ENCODE measurements around the gene C1orf198. TPM values are rescaled to one million over a fixed set of nuclear protein-coding genes. Genes with fewer than 3 reads are reported as not detected.

The C1orf198 gene
- total RNA-seq, 2 experiments from 2014 or later: 6.2 to 6.9 TPM

DNA sequence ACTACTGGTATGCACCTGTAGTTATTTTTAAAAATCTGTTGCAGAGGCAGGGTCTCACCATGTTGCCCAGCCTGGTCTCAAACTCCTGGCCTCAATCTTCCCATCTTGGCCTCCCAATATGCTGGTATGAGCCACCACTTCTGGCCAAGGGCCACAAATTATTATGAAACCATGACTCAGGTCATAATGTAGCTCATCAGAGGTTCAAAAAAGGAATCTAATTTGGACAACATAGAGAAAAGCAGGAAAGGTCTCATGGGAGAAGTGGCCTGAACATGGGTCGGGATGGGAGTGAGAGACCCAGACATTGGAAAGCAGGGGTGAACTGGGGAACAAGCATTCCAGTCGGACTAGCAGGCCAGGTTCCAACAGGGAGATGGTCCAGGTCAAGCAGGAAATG, 45.2 kb upstream of the C1orf198 start:
- Mint-ChIP-seq H3K4me3 (no peak overlapping the region), H3K36me3 (ENCODE audit: low read depth) (peaks cover 5% of the 10 kb centered on the region), H3K27ac (peak overlapping the region; percentile 0), H3K27me3 (no peaks in the 10 kb centered on the region), H3K9me3 (no peaks in the 10 kb centered on the region), H3K4me1 (ENCODE audit: low read depth) (peaks cover 8% of the 10 kb centered on the region)
- ChIA-PET POLR2A (no interaction called here), CTCF (interaction anchor here (1.1 kb wide), 1 partner anchor 16 kb away, joined by 3 read pairs; no protein-coding TSS in a partner anchor)
- TF ChIP-seq, protein P1, sequence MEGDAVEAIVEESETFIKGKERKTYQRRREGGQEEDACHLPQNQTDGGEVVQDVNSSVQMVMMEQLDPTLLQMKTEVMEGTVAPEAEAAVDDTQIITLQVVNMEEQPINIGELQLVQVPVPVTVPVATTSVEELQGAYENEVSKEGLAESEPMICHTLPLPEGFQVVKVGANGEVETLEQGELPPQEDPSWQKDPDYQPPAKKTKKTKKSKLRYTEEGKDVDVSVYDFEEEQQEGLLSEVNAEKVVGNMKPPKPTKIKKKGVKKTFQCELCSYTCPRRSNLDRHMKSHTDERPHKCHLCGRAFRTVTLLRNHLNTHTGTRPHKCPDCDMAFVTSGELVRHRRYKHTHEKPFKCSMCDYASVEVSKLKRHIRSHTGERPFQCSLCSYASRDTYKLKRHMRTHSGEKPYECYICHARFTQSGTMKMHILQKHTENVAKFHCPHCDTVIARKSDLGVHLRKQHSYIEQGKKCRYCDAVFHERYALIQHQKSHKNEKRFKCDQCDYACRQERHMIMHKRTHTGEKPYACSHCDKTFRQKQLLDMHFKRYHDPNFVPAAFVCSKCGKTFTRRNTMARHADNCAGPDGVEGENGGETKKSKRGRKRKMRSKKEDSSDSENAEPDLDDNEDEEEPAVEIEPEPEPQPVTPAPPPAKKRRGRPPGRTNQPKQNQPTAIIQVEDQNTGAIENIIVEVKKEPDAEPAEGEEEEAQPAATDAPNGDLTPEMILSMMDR (IDR thresholded peaks at IDR 0.05): no peak
- DNase-seq: no peak
- no peak for ATAC-seq
- intact Hi-C loops (cut with micrococcal nuclease): no loop called here

DNA sequence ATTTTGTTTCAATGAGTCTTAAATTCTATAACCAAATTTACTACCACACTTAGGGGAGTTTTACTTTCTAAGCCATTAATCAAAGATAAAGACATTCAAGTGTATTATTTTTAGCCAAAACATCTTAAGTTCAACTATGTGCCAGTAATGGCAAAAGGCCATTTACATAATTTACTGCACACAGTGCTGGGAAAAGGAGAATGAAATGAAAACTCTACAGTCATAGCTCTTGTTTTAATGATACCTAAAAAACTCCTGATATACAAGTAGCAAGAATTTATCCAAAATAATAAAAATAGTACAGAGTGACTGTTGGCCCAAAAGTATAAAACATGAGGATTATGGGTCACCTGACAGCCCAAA, 42.4 kb upstream of the C1orf198 start:
- intact Hi-C loops (cut with micrococcal nuclease): no loop called here

DNA sequence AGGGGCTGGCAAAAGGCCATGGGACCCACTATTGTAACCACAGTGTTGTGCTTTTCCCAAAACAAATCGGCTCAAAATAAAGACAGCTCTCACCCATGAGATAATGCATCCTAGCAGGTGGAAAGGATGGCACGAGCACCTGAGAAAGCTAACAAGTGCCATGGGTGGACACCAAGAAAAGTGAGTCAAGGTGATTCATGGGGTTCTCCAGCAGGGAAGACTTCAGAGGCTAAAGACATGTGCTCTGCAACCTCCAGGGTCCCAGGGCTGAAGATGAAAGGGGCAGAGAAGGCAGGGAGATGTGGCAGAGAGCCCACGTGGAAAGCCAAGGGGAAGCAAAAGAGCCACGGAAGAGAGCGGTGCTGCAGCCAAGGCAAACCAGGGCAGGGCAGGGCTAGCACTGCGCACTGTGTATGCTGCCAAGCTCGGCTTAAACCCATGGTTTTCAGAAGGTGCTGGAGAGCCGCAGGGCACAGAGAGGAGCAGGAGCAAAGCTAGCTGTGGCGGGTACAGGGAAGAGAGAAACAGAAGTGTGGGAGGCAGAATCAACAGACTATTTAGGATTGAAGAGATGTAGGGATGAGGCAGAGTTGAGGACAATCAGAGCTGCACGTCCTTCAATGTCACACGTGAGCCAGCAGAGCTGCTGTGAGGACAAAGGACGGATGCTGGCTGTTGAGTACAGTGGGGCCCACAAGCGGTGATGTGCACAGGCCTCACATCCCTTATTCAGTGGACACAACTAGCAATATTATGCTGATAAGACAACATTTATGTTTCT, 41.8 kb upstream of the C1orf198 start:
- intact Hi-C loops (cut with micrococcal nuclease): no loop called here
- H3K27ac Mint-ChIP-seq: no peak overlapping the region
- CTCF ChIA-PET: no interaction called here

More for the DNA sequence above, 42.4 kb upstream of the C1orf198 start:
- CTCF ChIA-PET: interaction anchor here (1.1 kb wide), 1 partner anchor 182 kb away, joined by 4 read pairs; no protein-coding TSS in a partner anchor
- Mint-ChIP-seq H3K9me3 (no peaks in the 10 kb centered on the region), H3K4me1 (ENCODE audit: low read depth) (peaks cover 8% of the 10 kb centered on the region), H3K4me3 (no peak overlapping the region), H3K36me3 (ENCODE audit: low read depth) (peaks cover 11% of the 10 kb centered on the region), H3K27ac (no peak overlapping the region), H3K27me3 (no peaks in the 10 kb centered on the region)
- TF ChIP-seq, protein P1 (IDR thresholded peaks at IDR 0.05): no peak
- DNase-seq (no peak), ATAC-seq (no peak)
- POLR2A ChIA-PET: no interaction called here

DNA sequence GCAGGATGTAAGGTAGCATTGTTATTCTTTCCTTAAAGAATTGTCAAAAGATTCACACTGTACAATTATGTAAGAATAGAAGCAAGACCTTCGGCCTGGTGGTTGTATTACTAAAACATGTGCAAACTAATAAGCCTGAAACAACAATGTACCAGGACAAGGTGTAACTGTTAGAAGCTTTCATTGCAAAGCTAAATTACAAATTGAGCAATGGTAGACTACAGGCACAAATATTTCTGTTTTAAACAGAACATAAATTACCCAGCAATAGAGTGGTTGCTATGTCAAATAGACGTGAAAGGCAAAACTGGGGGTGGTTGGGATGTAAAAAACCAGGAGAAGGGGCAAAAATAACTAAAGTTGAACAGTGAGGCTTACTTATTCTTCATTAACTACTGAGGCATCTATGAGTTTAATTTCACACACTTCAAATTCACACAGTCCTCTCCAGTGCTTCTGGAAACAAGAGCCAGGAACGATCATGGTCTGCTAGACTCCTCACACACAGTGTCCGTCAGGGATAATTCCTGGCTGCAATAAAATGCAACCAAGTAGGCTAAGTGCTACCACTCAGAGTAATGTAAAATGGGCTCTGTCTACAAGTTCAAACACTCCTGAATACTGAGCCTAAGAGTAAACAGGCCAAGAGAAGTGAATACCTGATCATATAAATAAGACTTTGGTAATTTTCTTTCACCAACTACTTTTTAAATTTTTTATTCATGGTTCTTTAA, 39.3 kb upstream of the C1orf198 start:
- no peaks in the 10 kb centered on the region for H3K4me1 Mint-ChIP-seq (ENCODE audit: low read depth)
- CTCF ChIA-PET: interaction anchor here (1.0 to 1.5 kb wide), 2 partner anchors 10 to 12 kb away, joined by 3 to 4 read pairs; no protein-coding TSS in a partner anchor
- ATAC-seq (no peak), DNase-seq (no peak)
- no peaks in the 10 kb centered on the region for H3K27me3 Mint-ChIP-seq
- no peaks in the 10 kb centered on the region for H3K9me3 Mint-ChIP-seq
- H3K36me3 Mint-ChIP-seq (ENCODE audit: low read depth): peaks cover 17% of the 10 kb centered on the region
- intact Hi-C loops (cut with micrococcal nuclease): no loop called here
- H3K27ac Mint-ChIP-seq: no peak overlapping the region
- TF ChIP-seq, protein P1 (IDR thresholded peaks at IDR 0.05): no peak
- POLR2A ChIA-PET: no interaction called here
- H3K4me3 Mint-ChIP-seq: no peak overlapping the region

More for the DNA sequence above, 41.8 kb upstream of the C1orf198 start:
- TF ChIP-seq, protein P1 (IDR thresholded peaks at IDR 0.05): no peak
- no peak overlapping the region for H3K4me3 Mint-ChIP-seq
- DNase-seq (no peak), ATAC-seq (no peak)
- POLR2A ChIA-PET: no interaction called here
- H3K9me3 Mint-ChIP-seq: no peaks in the 10 kb centered on the region
- peaks cover 5% of the 10 kb centered on the region for H3K4me1 Mint-ChIP-seq (ENCODE audit: low read depth)
- H3K27me3 Mint-ChIP-seq: no peaks in the 10 kb centered on the region
- peaks cover 14% of the 10 kb centered on the region for H3K36me3 Mint-ChIP-seq (ENCODE audit: low read depth)

DNA sequence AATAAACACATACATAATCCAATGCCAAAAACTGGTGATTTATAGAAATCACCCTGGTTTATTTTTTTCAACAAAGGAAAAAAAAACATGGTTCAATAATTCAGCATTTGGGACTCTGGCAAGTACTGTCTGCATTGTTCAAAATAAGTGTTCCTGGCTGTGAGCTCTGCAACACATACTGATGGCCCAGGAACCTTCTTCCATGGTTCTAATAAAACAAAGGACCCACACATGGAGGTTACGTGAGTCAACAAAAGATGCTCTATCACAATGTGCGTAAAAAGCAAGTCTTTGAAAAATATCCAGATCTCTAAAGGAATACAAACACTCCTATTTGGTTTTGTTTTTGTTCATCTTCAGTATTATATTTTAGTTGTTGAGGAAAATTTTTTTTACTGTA, 37.9 kb upstream of the C1orf198 start:
- DNase-seq (no peak), ATAC-seq (no peak)
- H3K4me3 Mint-ChIP-seq: no peak overlapping the region
- peaks cover 17% of the 10 kb centered on the region for H3K36me3 Mint-ChIP-seq (ENCODE audit: low read depth)
- no peak overlapping the region for H3K27ac Mint-ChIP-seq
- ChIA-PET CTCF (interaction anchor here (0.7 to 1.5 kb wide), 2 partner anchors 12 to 18 kb away, joined by 3 to 4 read pairs; no protein-coding TSS in a partner anchor), POLR2A (no interaction called here)
- H3K4me1 Mint-ChIP-seq (ENCODE audit: low read depth): no peaks in the 10 kb centered on the region
- H3K9me3 Mint-ChIP-seq: no peaks in the 10 kb centered on the region
- TF ChIP-seq, protein P1 (IDR thresholded peaks at IDR 0.05): no peak
- H3K27me3 Mint-ChIP-seq: no peaks in the 10 kb centered on the region
- intact Hi-C loops (cut with micrococcal nuclease): no loop called here

Data from activated CD8-positive, alpha-beta T cell treated with anti-CD3 and anti-CD28 coated beads for 36 hours (primary cell).